Keratinocyte (primary cell): ENCODE results near the gene STPG2. TPM values are rescaled to one million over a fixed set of nuclear protein-coding genes. Genes with fewer than 3 reads are reported as not detected.

Source experiments
- DNase-seq: peaks from one replicate; pipeline ENCODE4 v3.0.0-alpha.2; 2011; ENCODE audit warnings: low read depth, missing footprints, low spot score
- FAIRE-seq: peaks from 2 replicates; lab custom pipeline; 2011; peaks lifted over from hg19 to GRCh38; lab: Jason Lieb, UNC
- H2AFZ ChIP-seq: 2 replicates; pipeline ENCODE4 v1.6.0; 2012; ENCODE audit warnings: low read length, control low read depth, inconsistent platforms; ENCODE audit not compliant: control insufficient read depth
- H3K27ac ChIP-seq: 2 replicates; pipeline ENCODE4 v1.5.1; 2011; ENCODE audit warnings: low read length; ENCODE audit not compliant: control insufficient read depth, insufficient read depth
- H3K27me3 ChIP-seq: 3 replicates; pipeline ENCODE4 v1.6.0; 2011; ENCODE audit warnings: low read length; ENCODE audit not compliant: control insufficient read depth, insufficient read depth; ENCODE audit errors: extremely low read depth
- H3K36me3 ChIP-seq, 2 experiments: 2 replicates in 1 of 2; 3 replicates in 1 of 2; pipeline ENCODE4 v1.5.1; 2011; ENCODE audit warnings: low read length in 2 of 2, mild to moderate bottlenecking in 1 of 2; ENCODE audit not compliant: control insufficient read depth in 2 of 2, insufficient read depth in 2 of 2; ENCODE audit errors: extremely low read depth in 1 of 2
- H3K4me1 ChIP-seq: 3 replicates; pipeline ENCODE4 v1.5.1; 2011; ENCODE audit warnings: low read length; ENCODE audit not compliant: control insufficient read depth, insufficient read depth; ENCODE audit errors: extremely low read depth
- H3K4me2 ChIP-seq: 3 replicates; pipeline ENCODE4 v1.6.0; 2011; ENCODE audit warnings: low read depth, low read length; ENCODE audit not compliant: control insufficient read depth, insufficient read depth; ENCODE audit errors: extremely low read depth
- H3K4me3 ChIP-seq, 3 experiments: fragments of 200-600 bp in 1 of 3; sonication (generic) in 1 of 3; 2 replicates in 2 of 3; 3 replicates in 1 of 3; pipeline ENCODE4 v1.5.1; 2011 to 2016; ENCODE audit warnings: low read length in 3 of 3, mild to moderate bottlenecking in 3 of 3, control low read depth in 2 of 3, inconsistent platforms in 1 of 3, low read depth in 1 of 3, mixed read lengths in 1 of 3, mixed run types in 1 of 3, moderate library complexity in 1 of 3; ENCODE audit not compliant: control insufficient read depth in 2 of 3, insufficient read depth in 2 of 3; ENCODE audit errors: extremely low read depth in 1 of 3
- H3K79me2 ChIP-seq: 2 replicates; pipeline ENCODE4 v1.6.0; 2012; ENCODE audit warnings: low read length; ENCODE audit not compliant: control insufficient read depth, insufficient read depth
- H3K9ac ChIP-seq: 3 replicates; pipeline ENCODE4 v1.6.0; 2011; ENCODE audit warnings: low read length; ENCODE audit not compliant: control insufficient read depth, insufficient read depth; ENCODE audit errors: extremely low read depth
- H3K9me1 ChIP-seq: 3 replicates; pipeline ENCODE4 v1.6.0; 2011; ENCODE audit warnings: low read length; ENCODE audit not compliant: control insufficient read depth, insufficient read depth; ENCODE audit errors: extremely low read depth
- H3K9me3 ChIP-seq: 2 replicates; pipeline ENCODE4 v1.5.1; 2012; ENCODE audit warnings: low read depth, low read length; ENCODE audit not compliant: control insufficient read depth
- H4K20me1 ChIP-seq: 3 replicates; pipeline ENCODE4 v1.6.0; 2011; ENCODE audit warnings: low read length; ENCODE audit not compliant: control insufficient read depth, insufficient read depth; ENCODE audit errors: extremely low read depth
- CTCF ChIP-seq, 3 experiments: IDR thresholded peaks in 1 of 3; conservative IDR thresholded peaks in 1 of 3; optimal IDR thresholded peaks in 1 of 3; 2 replicates in 2 of 3; 3 replicates in 1 of 3; pipeline versions ENCODE3 to v1.5.1; 2011; ENCODE audit warnings: low read length in 3 of 3, mild to moderate bottlenecking in 3 of 3, moderate library complexity in 2 of 3, control low read depth in 1 of 3, inconsistent platforms in 1 of 3; ENCODE audit not compliant: insufficient read depth in 2 of 3; ENCODE audit errors: extremely low read depth in 1 of 3
- EZH2 ChIP-seq: IDR thresholded peaks from one replicate; pipeline ENCODE4 v1.6.1; 2012; ENCODE audit warnings: inconsistent platforms, mild to moderate bottlenecking, low read length, moderate library complexity
- dilution Hi-C: fragments of 300-500 bp; cut with MboI; formaldehyde crosslinking; loops from one replicate; pipeline ENCODE4 v1.7.0; 2020; ENCODE audit warnings: low sequenced_read_pairs; ENCODE audit not compliant: extremely low pct_ligation_motif_present
- polyA plus RNA-seq, 5 experiments: library from polyadenylated mRNA; depleted of rRNA in 3 of 5; stranded (reverse) in 3 of 5; stranded (forward) in 1 of 5; unstranded in 1 of 5; fragments of >200 nt; gene quantifications; 1 replicate in 1 of 5; 2 replicates in 3 of 5; 3 replicates in 1 of 5; pipeline versions ENCODE4 v1.2.1 to v1.2.3, GENCODE V29; 2011 to 2012; ENCODE audit warnings: missing spikeins in 2 of 5, low read depth in 1 of 5, low replicate concordance in 1 of 5

The STPG2 gene
- polyA plus RNA-seq, 1 donor (not counting 4 experiments of a cell fraction or from before 2014, with no cell fraction given): 0.07 TPM

GRCh38 chr4:98162696-98163095 lies 19.4 kb upstream of the STPG2 start:
- no peaks in the 10 kb centered on the region for H3K9me1 ChIP-seq
- FAIRE-seq (no peak), DNase-seq (no peak)
- peaks cover 10% of the 10 kb centered on the region for H3K4me1 ChIP-seq
- H3K9ac ChIP-seq: no peak overlapping the region
- dilution Hi-C loops: no loop called here
- H4K20me1 ChIP-seq: no peaks in the 10 kb centered on the region
- TF ChIP-seq CTCF (optimal IDR thresholded peaks at IDR 0.05 in 1 of 3, IDR thresholded peaks at IDR 0.05 in 1 of 3, conservative IDR thresholded peaks at IDR 0.05 in 1 of 3; ENCODE audit: extremely low read depth in 1 of 3, insufficient read depth in 2 of 3, low read length in 3 of 3): no peak
- no peak for TF ChIP-seq EZH2
- no peak overlapping the region for H3K4me3 ChIP-seq
- no peak overlapping the region for H3K27ac ChIP-seq
- H3K79me2 ChIP-seq: no peaks in the 10 kb centered on the region
- H3K4me2 ChIP-seq: no peak overlapping the region
- H3K36me3 ChIP-seq: no peaks in the 10 kb centered on the region
- no peak overlapping the region for H2AFZ ChIP-seq
- H3K9me3 ChIP-seq: no peaks in the 10 kb centered on the region
- no peaks in the 10 kb centered on the region for H3K27me3 ChIP-seq

GRCh38 chr4:98151145-98151924 lies 8.1 kb upstream of the STPG2 start:
- TF ChIP-seq EZH2 (no peak), CTCF (optimal IDR thresholded peaks at IDR 0.05 in 1 of 3, IDR thresholded peaks at IDR 0.05 in 1 of 3, conservative IDR thresholded peaks at IDR 0.05 in 1 of 3; ENCODE audit: extremely low read depth in 1 of 3, insufficient read depth in 2 of 3, low read length in 3 of 3) (peak in 1 of 3 experiments; percentile 27)
- DNase-seq (no peak), FAIRE-seq (no peak)
- Histone ChIP-seq H3K79me2 (no peaks in the 10 kb centered on the region), H3K9ac (no peak overlapping the region), H3K4me2 (no peak overlapping the region), H3K36me3 (no peaks in the 10 kb centered on the region), H3K27me3 (no peaks in the 10 kb centered on the region), H4K20me1 (no peaks in the 10 kb centered on the region), H3K27ac (no peak overlapping the region), H2AFZ (no peak overlapping the region), H3K4me3 (no peak overlapping the region), H3K9me3 (no peaks in the 10 kb centered on the region), H3K9me1 (no peaks in the 10 kb centered on the region), H3K4me1 (no peaks in the 10 kb centered on the region)
- dilution Hi-C loops: no loop called here
